ENCODE results near the gene COASY. TPM values are rescaled to one million over a fixed set of nuclear protein-coding genes. Genes with fewer than 3 reads are reported as not detected.

The COASY gene
- total and polyA plus RNA-seq, 8 donors: 15.6 to 127 (median 82.4) TPM

DNA sequence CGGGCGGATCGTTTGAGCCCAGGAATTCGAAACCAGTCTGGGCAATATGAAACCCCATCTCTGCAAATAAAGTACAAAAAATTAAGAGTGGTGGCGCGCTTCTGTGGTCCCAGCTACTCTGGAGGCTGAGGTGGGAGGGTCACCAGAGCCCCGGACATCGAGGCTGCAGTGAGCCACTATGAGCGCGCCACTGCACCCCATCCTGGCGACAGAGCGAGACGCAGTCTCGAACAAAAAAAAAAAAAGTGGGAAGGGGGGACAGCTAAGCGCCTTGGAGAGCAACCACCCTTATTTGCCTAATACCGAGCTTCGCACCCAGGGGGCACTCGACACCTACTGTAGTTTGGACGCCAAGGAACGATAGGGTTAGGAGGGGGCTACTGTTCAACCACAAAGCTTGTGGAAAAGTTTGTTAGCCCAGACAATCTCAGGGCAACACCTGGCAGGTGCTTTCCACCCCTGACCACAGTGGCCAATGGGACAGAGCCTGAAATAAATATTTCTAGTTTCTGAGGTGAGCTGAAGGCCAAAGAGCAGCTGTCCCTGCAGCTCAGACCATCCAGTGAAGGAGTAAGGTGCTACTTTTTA lies 16.4 kb downstream of the COASY start:
- intact Hi-C loops (cut with DNase I; ENCODE audit: low total_unique reads): no loop called here
- Histone ChIP-seq H3K27me3 (no peaks in the 10 kb centered on the region), H3K4me1 (peaks cover 14 to 55% (median 28%) of the 10 kb centered on the region in 4 donors), H3K36me3 (peaks cover 35 to 71% (median 60%) of the 10 kb centered on the region in 4 donors), H3K9me3 (no peaks in the 10 kb centered on the region), H3K27ac (peak overlapping the region; percentile 85 to 93 (median 88)), H3K4me3 (peak overlapping the region; percentile 48 to 66 (median 58))
- 0 to 1% (median 0%) methylated on average over 20 of the region's 20 CpGs for WGBS, 5 donors
- DNase-seq: peak; percentile 79 to 92
- TF ChIP-seq EP300 (IDR thresholded peaks at IDR 0.05) (no peak), CTCF (IDR thresholded peaks at IDR 0.05) (peak in 5 of 7 experiments; percentile 59 to 80 (median 69)), POLR2AphosphoS5 (IDR thresholded peaks at IDR 0.05) (peak in 1 of 3 donors; percentile 36)

- TF ChIP-seq CTCF (IDR thresholded peaks at IDR 0.05) (no peak), POLR2A (IDR thresholded peaks at IDR 0.05) (no peak), POLR2AphosphoS5 (IDR thresholded peaks at IDR 0.05) (no peak), EP300 (IDR thresholded peaks at IDR 0.05) (no peak)
- no peaks in the 10 kb centered on the region for H3K27me3 ChIP-seq
- 17 to 47% (median 36%) methylated on average over 2 of the region's 2 CpGs for WGBS, 5 donors
- intact Hi-C loops (cut with DNase I; ENCODE audit: low total_unique reads): loop anchor here (10.0 kb wide), 1 partner anchor 105 kb away; the partner anchor contains the start of genes CCR10 and CNTNAP1
- no peaks in the 10 kb centered on the region for H3K9me3 ChIP-seq
- H3K27ac ChIP-seq: peak overlapping the region in 2 of 5 donors; percentile 4 to 92
- peaks cover 40 to 71% (median 61%) of the 10 kb centered on the region in 4 donors for H3K36me3 ChIP-seq
- no peak for DNase-seq
- peaks cover 17 to 45% (median 40%) of the 10 kb centered on the region in 4 donors for H3K4me1 ChIP-seq
- H3K4me3 ChIP-seq: no peak overlapping the region
Measured at GRCh38 chr17:42579794-42580551, 18.0 kb downstream of the COASY start.

DNA sequence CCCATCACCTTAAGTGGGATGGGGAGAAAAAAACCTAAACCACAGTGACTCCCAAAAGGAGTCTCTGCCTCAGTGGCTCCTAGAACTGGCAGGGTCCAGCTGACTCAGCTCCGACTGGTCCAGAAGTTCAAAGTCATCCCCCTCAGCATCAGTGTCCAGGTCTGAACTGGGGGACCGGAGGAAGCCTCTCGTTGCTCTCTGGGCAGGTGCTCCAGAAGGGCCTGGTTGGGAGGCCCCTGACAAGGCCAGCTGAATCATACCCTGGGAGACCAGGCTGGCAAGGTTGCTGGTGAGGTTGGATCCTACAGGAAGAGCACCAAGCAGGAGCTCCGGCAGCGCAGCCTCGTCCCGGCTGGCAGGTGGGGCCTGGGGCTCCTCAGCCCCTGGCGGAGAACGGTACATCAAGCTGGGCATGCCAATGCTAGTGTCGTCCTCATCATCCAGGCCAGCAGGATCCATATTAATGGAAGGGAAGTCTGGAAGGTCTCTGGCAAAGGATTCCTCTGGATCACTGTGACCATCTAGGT lies 19.9 kb downstream of the COASY start:
- Histone ChIP-seq H3K36me3 (peaks cover 52 to 77% (median 75%) of the 10 kb centered on the region in 4 donors), H3K27me3 (no peaks in the 10 kb centered on the region), H3K27ac (no peak overlapping the region), H3K9me3 (no peaks in the 10 kb centered on the region), H3K4me3 (no peak overlapping the region), H3K4me1 (peaks cover 23 to 56% (median 49%) of the 10 kb centered on the region in 4 donors)
- WGBS, 5 donors: 85 to 93% (median 91%) methylated on average over 6 to 10 of the region's 10 CpGs
- intact Hi-C loops (cut with DNase I; ENCODE audit: low total_unique reads): loop anchor here (10.0 kb wide), 1 partner anchor 103 kb away; the partner anchor contains the start of genes CCR10 and CNTNAP1
- no peak for DNase-seq
- no peak for TF ChIP-seq EP300 (IDR thresholded peaks at IDR 0.05)

GRCh38 chr17:42584880-42585279 lies 22.9 kb downstream of the COASY start:
- peaks cover 31 to 55% (median 45%) of the 10 kb centered on the region in 4 donors for H3K4me1 ChIP-seq
- WGBS, 5 donors: 71 to 87% (median 83%) methylated on average over 8 to 9 of the region's 9 CpGs
- H3K27ac ChIP-seq: peak overlapping the region in 3 of 5 donors; percentile 71 to 75 (median 74)

More at GRCh38 chr17:42584880-42585279, 22.9 kb downstream of the COASY start:
- DNase-seq: no peak
- Histone ChIP-seq H3K36me3 (peaks cover 58 to 100% (median 98%) of the 10 kb centered on the region in 4 donors), H3K27me3 (no peaks in the 10 kb centered on the region), H3K9me3 (no peaks in the 10 kb centered on the region), H3K4me3 (no peak overlapping the region)
- intact Hi-C loops (cut with DNase I; ENCODE audit: low total_unique reads): loop anchor here (10.0 kb wide), 1 partner anchor 100 kb away; the partner anchor contains the start of genes CCR10 and CNTNAP1
- TF ChIP-seq EP300 (IDR thresholded peaks at IDR 0.05) (no peak), POLR2AphosphoS5 (IDR thresholded peaks at IDR 0.05) (no peak), CTCF (IDR thresholded peaks at IDR 0.05) (no peak), POLR2A (IDR thresholded peaks at IDR 0.05) (no peak)
